SK-N-SH (cell line): ENCODE measurements around the gene PLET1. TPM values are rescaled to one million over a fixed set of nuclear protein-coding genes. Genes with fewer than 3 reads are reported as not detected.

Source experiments
- CTCF ChIA-PET: fragments of 300-600, 350-600 bp; formaldehyde crosslinking; extraction: SDS; loops from one replicate; lab custom pipeline; 2021; lab: Yijun Ruan, JAX
- POLR2A ChIA-PET: fragments of 350-600 bp; sonication (Branson Sonifier 250); formaldehyde crosslinking; extraction: SDS; loops from one replicate; lab custom pipeline; 2020; ENCODE audit warnings: antibody characterized with exemption, inconsistent platforms; lab: Yijun Ruan, JAX
- DNase-seq: peaks from one replicate; pipeline ENCODE4 v3.0.0; 2012
- H2AFZ ChIP-seq: fragments of 200-600 bp; sonication (generic); 2 replicates; pipeline ENCODE4 v1.8.1; 2016; ENCODE audit warnings: antibody characterized with exemption, mild to moderate bottlenecking, low read depth
- H3F3A ChIP-seq: fragments of 200-600 bp; sonication (generic); replicated peaks from 2 replicates; pipeline ENCODE3; 2016; ENCODE audit warnings: antibody characterized with exemption, mild to moderate bottlenecking; ENCODE audit not compliant: insufficient read depth
- H3K27ac ChIP-seq, 2 experiments: fragments of 200-500 bp in 1 of 2; fragments of 200-600 bp in 1 of 2; sonication (Bioruptor generic) in 1 of 2; sonication (generic), shearing (Covaris generic) in 1 of 2; 2 replicates each; pipeline versions ENCODE4 v1.5.1 to v1.6.1; 2014 to 2016; ENCODE audit warnings: low read depth in 2 of 2, inconsistent platforms in 1 of 2, low read length in 1 of 2, mild to moderate bottlenecking in 1 of 2, mixed read lengths in 1 of 2
- H3K27me3 ChIP-seq: fragments of 200-600 bp; sonication (generic), shearing (Covaris generic); 2 replicates; pipeline ENCODE4 v1.6.1; 2016; ENCODE audit warnings: mixed run types; ENCODE audit not compliant: insufficient read depth
- H3K36me3 ChIP-seq, 2 experiments: fragments of 200-500 bp in 1 of 2; fragments of 200-600 bp in 1 of 2; sonication (Bioruptor generic) in 1 of 2; sonication (generic) in 1 of 2; replicated peaks in 1 of 2; 2 replicates each; pipeline versions ENCODE3 to v1.5.1; 2014 to 2016; ENCODE audit warnings: low read length in 1 of 2, mild to moderate bottlenecking in 1 of 2; ENCODE audit not compliant: insufficient read depth in 2 of 2, control insufficient read depth in 1 of 2
- H3K4me1 ChIP-seq, 2 experiments: fragments of 200-500 bp in 1 of 2; fragments of 200-600 bp in 1 of 2; sonication (Bioruptor generic) in 1 of 2; sonication (generic), shearing (Covaris generic) in 1 of 2; 2 replicates each; pipeline versions ENCODE4 v1.5.1 to v1.6.1; 2014 to 2016; ENCODE audit warnings: low read depth in 1 of 2, low read length in 1 of 2, mixed run types in 1 of 2; ENCODE audit not compliant: insufficient read depth in 2 of 2, control insufficient read depth in 1 of 2
- H3K4me2 ChIP-seq: fragments of 200-600 bp; sonication (generic), shearing (Covaris generic); 2 replicates; pipeline ENCODE4 v1.6.1; 2017; ENCODE audit warnings: mixed run types
- H3K4me3 ChIP-seq, 2 experiments: fragments of 200-500 bp in 1 of 2; fragments of 200-600 bp in 1 of 2; sonication (Bioruptor generic) in 1 of 2; sonication (generic), shearing (Covaris generic) in 1 of 2; 2 replicates each; pipeline versions ENCODE4 v1.5.1 to v1.8.1; 2014 to 2016; ENCODE audit warnings: low read depth in 2 of 2, inconsistent platforms in 1 of 2, low read length in 1 of 2, mild to moderate bottlenecking in 1 of 2, mixed read lengths in 1 of 2, moderate library complexity in 1 of 2
- H3K79me2 ChIP-seq: fragments of 200-600 bp; sonication (generic); 2 replicates; pipeline ENCODE4 v1.8.1; 2017; ENCODE audit warnings: mild to moderate bottlenecking; ENCODE audit not compliant: insufficient read depth
- H3K9ac ChIP-seq: fragments of 200-600 bp; sonication (generic); 2 replicates; pipeline ENCODE4 v1.6.1; 2017; ENCODE audit warnings: mixed run types
- H3K9me2 ChIP-seq: fragments of 200-600 bp; sonication (generic); 2 replicates; pipeline ENCODE4 v1.6.1; 2017; ENCODE audit warnings: mixed run types
- H3K9me3 ChIP-seq: fragments of 200-600 bp; sonication (generic); 2 replicates; pipeline ENCODE4 v1.6.1; 2017; ENCODE audit warnings: mixed run types, mild to moderate bottlenecking, moderate library complexity
- H4K20me1 ChIP-seq: fragments of 200-600 bp; sonication (generic); 2 replicates; pipeline ENCODE4 v1.6.1; 2017; ENCODE audit warnings: mild to moderate bottlenecking, mixed run types; ENCODE audit not compliant: insufficient read depth
- CHD2 ChIP-seq: fragments of 150-350 bp; IDR thresholded peaks from 2 replicates; pipeline ENCODE4 v1.6.1; 2018; ENCODE audit warnings: low read length; ENCODE audit not compliant: partially characterized antibody
- EP300 ChIP-seq, 2 experiments: IDR thresholded peaks; 2 replicates each; pipeline versions ENCODE4 v1.4.0 to v1.6.1; 2012; ENCODE audit warnings: borderline replicate concordance in 1 of 2, low read depth in 1 of 2, low read length in 1 of 2
- FOSL2 ChIP-seq: IDR thresholded peaks from 2 replicates; pipeline ENCODE4 v1.4.0; 2012; ENCODE audit warnings: low read depth, mild to moderate bottlenecking, moderate library complexity, borderline replicate concordance
- FOXM1 ChIP-seq: IDR thresholded peaks from 2 replicates; pipeline ENCODE4 v1.4.0; 2012; ENCODE audit warnings: low read depth, mild to moderate bottlenecking
- GABPA ChIP-seq: IDR thresholded peaks from 2 replicates; pipeline ENCODE4 v1.4.0; 2012; ENCODE audit warnings: low read depth, mild to moderate bottlenecking
- IRF3 ChIP-seq: fragments of 150-350 bp; IDR thresholded peaks from 2 replicates; pipeline ENCODE4 v1.6.1; 2016; ENCODE audit warnings: mild to moderate bottlenecking, low read depth, low read length
- JUND ChIP-seq: IDR thresholded peaks from 2 replicates; pipeline ENCODE4 v1.4.0; 2012
- MXI1 ChIP-seq: IDR thresholded peaks from 2 replicates; pipeline ENCODE4 v1.6.1; 2012; ENCODE audit warnings: mild to moderate bottlenecking, low read depth, low read length, improper control_type of control experiment
- RCOR1 ChIP-seq: fragments of 150-350 bp; IDR thresholded peaks from 2 replicates; pipeline ENCODE4 v1.6.1; 2017; ENCODE audit warnings: antibody characterized with exemption, low read length
- TAF1 ChIP-seq: IDR thresholded peaks from 2 replicates; pipeline ENCODE4 v1.6.1; 2012; ENCODE audit warnings: low read depth, mild to moderate bottlenecking, low read length, moderate library complexity, borderline replicate concordance
- TEAD4 ChIP-seq: IDR thresholded peaks from 2 replicates; pipeline ENCODE4 v1.4.0; 2012; ENCODE audit warnings: mild to moderate bottlenecking, borderline replicate concordance; ENCODE audit not compliant: insufficient read depth
- YY1 ChIP-seq: IDR thresholded peaks from 2 replicates; pipeline ENCODE4 v1.4.0; 2012; ENCODE audit warnings: low read depth, mild to moderate bottlenecking
- WGBS: methylation state at CpG from one replicate; pipeline ENCODE4 v1.1.6; 2017; ENCODE audit warnings: low lambda C conversion rate; 5-methylcytosine and 5-hydroxymethylcytosine counted together
- polyA plus RNA-seq, 3 experiments: library from polyadenylated mRNA; depleted of rRNA; stranded (reverse); fragments of >200 nt; gene quantifications; 2 replicates each; pipeline ENCODE4 v1.2.3, GENCODE V29; 2012
- TF ChIP-seq, protein P1 (sequence below): fragments of 150-350 bp; IDR thresholded peaks from 2 replicates; pipeline ENCODE4 v1.6.1; 2017; ENCODE audit warnings: antibody characterized with exemption, low read length, low read depth, borderline replicate concordance
- TF ChIP-seq, protein P2 (sequence below): IDR thresholded peaks from 2 replicates; pipeline ENCODE4 v1.6.1; 2012; ENCODE audit warnings: mild to moderate bottlenecking, low read depth, low read length, moderate library complexity
- TF ChIP-seq, protein P3 (sequence below): IDR thresholded peaks from 2 replicates; pipeline ENCODE4; 2012

PLET1 gene
- polyA plus RNA-seq, 1 of the 3 experiments (the other 2 are of a cell fraction) = not detected

GRCh38 chr11:112278803-112279202 is 18.1 kb upstream of the PLET1 start (continued):
- no peak for TF ChIP-seq CHD2
- no peak for TF ChIP-seq MXI1

- ChIA-PET CTCF (interaction anchor here (2.9 to 29.6 kb wide), 3 partner anchors 37 to 164 kb away, joined by 9 to 620 read pairs (median 21); partner anchors contain the start of gene PTS), POLR2A (no interaction called here)
- Histone ChIP-seq H3K9me2 (no peaks in the 10 kb centered on the region), H3F3A (peaks cover 5% of the 10 kb centered on the region), H4K20me1 (no peaks in the 10 kb centered on the region), H3K4me2 (no peak overlapping the region), H3K79me2 (no peaks in the 10 kb centered on the region), H3K27ac (peak overlapping the region in 1 of 2 experiments; percentile 13; a peak in 1 of 4 replicates), H3K4me1 (peaks cover 4 to 8% of the 10 kb centered on the region in 2 experiments; a peak in 3 of 4 replicates), H3K36me3 (no peaks in the 10 kb centered on the region), H3K9me3 (no peaks in the 10 kb centered on the region), H2AFZ (no peak overlapping the region), H3K9ac (no peak overlapping the region), H3K27me3 (no peaks in the 10 kb centered on the region), H3K4me3 (no peak overlapping the region)
- no peak for TF ChIP-seq GABPA
- no peak for DNase-seq
These were observed 17.3 kb upstream of the PLET1 start for GRCh38 chr11:112277941-112278340.

DNA sequence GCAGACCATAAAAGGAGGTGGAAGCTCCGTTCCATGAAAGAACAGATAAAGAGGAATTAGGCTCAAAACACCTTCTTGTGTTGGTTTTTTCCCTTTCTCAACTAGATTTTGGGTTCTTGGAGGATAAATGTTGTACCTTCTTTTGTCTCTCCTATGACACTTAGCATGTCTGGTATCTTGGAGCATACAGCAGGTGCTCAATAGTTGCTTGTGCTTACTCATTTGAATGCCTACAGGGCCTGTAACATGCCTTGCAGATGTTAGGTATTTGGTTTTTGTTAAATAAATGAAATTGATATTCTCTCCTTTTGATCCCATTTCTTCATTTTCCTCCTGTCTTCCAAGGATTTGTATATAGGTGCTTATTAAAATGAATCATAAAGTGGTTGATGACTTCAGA is 16.4 kb upstream of the PLET1 start:
- no peak for DNase-seq
- CTCF ChIA-PET = interaction anchor here (2.9 to 29.6 kb wide), 2 partner anchors 55 to 163 kb away, joined by 9 to 620 read pairs; partner anchors contain the start of gene PTS
- no peak overlapping the region for H3K9ac ChIP-seq
- no peaks in the 10 kb centered on the region for H3K36me3 ChIP-seq
- no peak overlapping the region for H3K27ac ChIP-seq
- TF ChIP-seq FOSL2 = no peak
- TF ChIP-seq TEAD4 = no peak
- TF ChIP-seq, protein P1, sequence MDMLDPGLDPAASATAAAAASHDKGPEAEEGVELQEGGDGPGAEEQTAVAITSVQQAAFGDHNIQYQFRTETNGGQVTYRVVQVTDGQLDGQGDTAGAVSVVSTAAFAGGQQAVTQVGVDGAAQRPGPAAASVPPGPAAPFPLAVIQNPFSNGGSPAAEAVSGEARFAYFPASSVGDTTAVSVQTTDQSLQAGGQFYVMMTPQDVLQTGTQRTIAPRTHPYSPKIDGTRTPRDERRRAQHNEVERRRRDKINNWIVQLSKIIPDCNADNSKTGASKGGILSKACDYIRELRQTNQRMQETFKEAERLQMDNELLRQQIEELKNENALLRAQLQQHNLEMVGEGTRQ = no peak
- no peak for TF ChIP-seq YY1
- no peak for TF ChIP-seq JUND
- TF ChIP-seq IRF3 = no peak
- TF ChIP-seq RCOR1 = no peak
- TF ChIP-seq EP300 (IDR thresholded peaks at IDR 0.05; ENCODE audit: borderline replicate concordance in 1 of 2, low read depth in 1 of 2, low read length in 1 of 2) = no peak
- TF ChIP-seq FOXM1 = no peak
- TF ChIP-seq TAF1 = no peak
- TF ChIP-seq, protein P2, sequence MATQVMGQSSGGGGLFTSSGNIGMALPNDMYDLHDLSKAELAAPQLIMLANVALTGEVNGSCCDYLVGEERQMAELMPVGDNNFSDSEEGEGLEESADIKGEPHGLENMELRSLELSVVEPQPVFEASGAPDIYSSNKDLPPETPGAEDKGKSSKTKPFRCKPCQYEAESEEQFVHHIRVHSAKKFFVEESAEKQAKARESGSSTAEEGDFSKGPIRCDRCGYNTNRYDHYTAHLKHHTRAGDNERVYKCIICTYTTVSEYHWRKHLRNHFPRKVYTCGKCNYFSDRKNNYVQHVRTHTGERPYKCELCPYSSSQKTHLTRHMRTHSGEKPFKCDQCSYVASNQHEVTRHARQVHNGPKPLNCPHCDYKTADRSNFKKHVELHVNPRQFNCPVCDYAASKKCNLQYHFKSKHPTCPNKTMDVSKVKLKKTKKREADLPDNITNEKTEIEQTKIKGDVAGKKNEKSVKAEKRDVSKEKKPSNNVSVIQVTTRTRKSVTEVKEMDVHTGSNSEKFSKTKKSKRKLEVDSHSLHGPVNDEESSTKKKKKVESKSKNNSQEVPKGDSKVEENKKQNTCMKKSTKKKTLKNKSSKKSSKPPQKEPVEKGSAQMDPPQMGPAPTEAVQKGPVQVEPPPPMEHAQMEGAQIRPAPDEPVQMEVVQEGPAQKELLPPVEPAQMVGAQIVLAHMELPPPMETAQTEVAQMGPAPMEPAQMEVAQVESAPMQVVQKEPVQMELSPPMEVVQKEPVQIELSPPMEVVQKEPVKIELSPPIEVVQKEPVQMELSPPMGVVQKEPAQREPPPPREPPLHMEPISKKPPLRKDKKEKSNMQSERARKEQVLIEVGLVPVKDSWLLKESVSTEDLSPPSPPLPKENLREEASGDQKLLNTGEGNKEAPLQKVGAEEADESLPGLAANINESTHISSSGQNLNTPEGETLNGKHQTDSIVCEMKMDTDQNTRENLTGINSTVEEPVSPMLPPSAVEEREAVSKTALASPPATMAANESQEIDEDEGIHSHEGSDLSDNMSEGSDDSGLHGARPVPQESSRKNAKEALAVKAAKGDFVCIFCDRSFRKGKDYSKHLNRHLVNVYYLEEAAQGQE = no peak
- TF ChIP-seq, protein P3, sequence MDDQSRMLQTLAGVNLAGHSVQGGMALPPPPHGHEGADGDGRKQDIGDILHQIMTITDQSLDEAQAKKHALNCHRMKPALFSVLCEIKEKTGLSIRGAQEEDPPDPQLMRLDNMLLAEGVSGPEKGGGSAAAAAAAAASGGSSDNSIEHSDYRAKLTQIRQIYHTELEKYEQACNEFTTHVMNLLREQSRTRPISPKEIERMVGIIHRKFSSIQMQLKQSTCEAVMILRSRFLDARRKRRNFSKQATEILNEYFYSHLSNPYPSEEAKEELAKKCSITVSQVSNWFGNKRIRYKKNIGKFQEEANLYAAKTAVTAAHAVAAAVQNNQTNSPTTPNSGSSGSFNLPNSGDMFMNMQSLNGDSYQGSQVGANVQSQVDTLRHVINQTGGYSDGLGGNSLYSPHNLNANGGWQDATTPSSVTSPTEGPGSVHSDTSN = no peak
- TF ChIP-seq, all 33 proteins: peak for 0
- 87% methylated on average over 1 of the region's 1 CpG for WGBS
- H3K9me3 ChIP-seq = no peaks in the 10 kb centered on the region
- no peak overlapping the region for H3K4me2 ChIP-seq
- H3K27me3 ChIP-seq = no peaks in the 10 kb centered on the region
- H3F3A ChIP-seq = peaks cover 5% of the 10 kb centered on the region
- no peaks in the 10 kb centered on the region for H4K20me1 ChIP-seq
- no peak overlapping the region for H3K4me3 ChIP-seq
- H3K4me1 ChIP-seq = peaks cover 4 to 8% of the 10 kb centered on the region in 2 experiments; a peak in 3 of 4 replicates
- POLR2A ChIA-PET = no interaction called here
- no peaks in the 10 kb centered on the region for H3K79me2 ChIP-seq
- no peaks in the 10 kb centered on the region for H3K9me2 ChIP-seq
- H2AFZ ChIP-seq = no peak overlapping the region
